PC-3 (cell line): Measurements from ENCODE around the gene SALL4.

ENCODE experiments used
- EZH2 ChIP-seq: fragments of 300-600 bp; sonication (generic); IDR thresholded peaks from one replicate; pipeline ENCODE4 v1.6.1; 2017; ENCODE audit warnings: antibody characterized with exemption, mild to moderate bottlenecking, low read length; ENCODE audit not compliant: unreplicated experiment
- EZH2phosphoT487 ChIP-seq: fragments of 300-600 bp; sonication (generic); IDR thresholded peaks from 2 replicates; pipeline ENCODE4 v1.6.1; 2018; ENCODE audit warnings: mild to moderate bottlenecking, antibody characterized with exemption, low read length, borderline replicate concordance
- TF ChIP-seq, protein P1 (sequence below): fragments of 300-600 bp; sonication (generic); conservative IDR thresholded peaks from 2 replicates; pipeline ENCODE4 v1.5.1; 2017; ENCODE audit warnings: antibody characterized with exemption, low read depth, mild to moderate bottlenecking, low read length

DNA sequence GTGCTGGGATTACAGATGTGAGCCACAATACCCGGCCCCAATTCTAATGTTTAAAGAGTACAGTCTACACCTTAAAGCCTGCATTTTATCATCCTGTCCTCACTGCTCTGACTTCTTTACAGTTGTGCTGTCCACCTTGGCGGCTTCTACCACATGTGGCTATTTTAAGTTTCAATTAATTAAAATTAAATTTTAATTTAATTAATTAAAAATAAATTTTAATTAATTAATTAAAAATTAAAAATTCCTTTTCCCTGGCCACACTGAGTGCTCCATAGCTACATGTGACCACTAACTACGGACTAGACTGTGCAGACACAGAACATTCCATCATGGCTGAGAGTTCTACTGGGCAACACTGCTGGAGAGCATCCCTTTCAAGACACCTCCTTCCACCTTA is 61.5 kb downstream of the SALL4 start:
- TF ChIP-seq, protein P1, sequence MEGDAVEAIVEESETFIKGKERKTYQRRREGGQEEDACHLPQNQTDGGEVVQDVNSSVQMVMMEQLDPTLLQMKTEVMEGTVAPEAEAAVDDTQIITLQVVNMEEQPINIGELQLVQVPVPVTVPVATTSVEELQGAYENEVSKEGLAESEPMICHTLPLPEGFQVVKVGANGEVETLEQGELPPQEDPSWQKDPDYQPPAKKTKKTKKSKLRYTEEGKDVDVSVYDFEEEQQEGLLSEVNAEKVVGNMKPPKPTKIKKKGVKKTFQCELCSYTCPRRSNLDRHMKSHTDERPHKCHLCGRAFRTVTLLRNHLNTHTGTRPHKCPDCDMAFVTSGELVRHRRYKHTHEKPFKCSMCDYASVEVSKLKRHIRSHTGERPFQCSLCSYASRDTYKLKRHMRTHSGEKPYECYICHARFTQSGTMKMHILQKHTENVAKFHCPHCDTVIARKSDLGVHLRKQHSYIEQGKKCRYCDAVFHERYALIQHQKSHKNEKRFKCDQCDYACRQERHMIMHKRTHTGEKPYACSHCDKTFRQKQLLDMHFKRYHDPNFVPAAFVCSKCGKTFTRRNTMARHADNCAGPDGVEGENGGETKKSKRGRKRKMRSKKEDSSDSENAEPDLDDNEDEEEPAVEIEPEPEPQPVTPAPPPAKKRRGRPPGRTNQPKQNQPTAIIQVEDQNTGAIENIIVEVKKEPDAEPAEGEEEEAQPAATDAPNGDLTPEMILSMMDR = no peak
- TF ChIP-seq EZH2phosphoT487 = no peak
- no peak for TF ChIP-seq EZH2
